22Rv1 (cell line): Measurements from ENCODE around the gene PIGH.

Experiments
- H3K27ac ChIP-seq: fragments of 450-650 bp; 2 replicates; pipeline ENCODE4 v1.5.1; 2017
- CTCF ChIP-seq: fragments of 450-650 bp; IDR thresholded peaks from 2 replicates; pipeline ENCODE4 v1.5.1; 2017; ENCODE audit warnings: mild to moderate bottlenecking
- ZFX ChIP-seq: fragments of 450-650 bp; IDR thresholded peaks from 2 replicates; pipeline ENCODE4 v1.6.1; 2017; ENCODE audit warnings: antibody characterized with exemption, borderline replicate concordance

PIGH gene

DNA sequence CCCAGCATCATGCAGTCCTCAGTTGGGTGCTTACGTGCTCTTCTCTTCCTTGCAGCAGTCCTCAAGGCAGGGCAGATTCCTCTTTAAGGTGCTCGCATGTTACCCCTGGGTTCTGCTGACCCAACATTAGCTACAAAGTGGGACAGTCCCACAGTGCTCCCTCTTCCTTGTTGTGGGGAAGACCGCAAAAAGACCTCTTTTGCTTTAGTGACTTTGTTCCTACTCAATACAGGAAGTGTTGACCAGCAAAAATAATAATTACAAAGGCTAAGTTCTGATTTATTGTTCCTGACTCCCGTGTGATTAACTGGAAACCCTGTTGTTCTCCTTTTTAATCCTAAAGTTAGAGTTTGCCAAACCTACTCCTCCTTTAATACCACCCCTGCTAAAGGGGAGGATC is 13.7 kb downstream of the PIGH start:
- no peak for TF ChIP-seq ZFX
- TF ChIP-seq CTCF, result no peak
- no peak overlapping the region for H3K27ac ChIP-seq

GRCh38 chr14:67584978-67585377 is 15.1 kb downstream of the PIGH start:
- H3K27ac ChIP-seq, result no peak overlapping the region
- TF ChIP-seq ZFX (no peak), CTCF (no peak)

DNA sequence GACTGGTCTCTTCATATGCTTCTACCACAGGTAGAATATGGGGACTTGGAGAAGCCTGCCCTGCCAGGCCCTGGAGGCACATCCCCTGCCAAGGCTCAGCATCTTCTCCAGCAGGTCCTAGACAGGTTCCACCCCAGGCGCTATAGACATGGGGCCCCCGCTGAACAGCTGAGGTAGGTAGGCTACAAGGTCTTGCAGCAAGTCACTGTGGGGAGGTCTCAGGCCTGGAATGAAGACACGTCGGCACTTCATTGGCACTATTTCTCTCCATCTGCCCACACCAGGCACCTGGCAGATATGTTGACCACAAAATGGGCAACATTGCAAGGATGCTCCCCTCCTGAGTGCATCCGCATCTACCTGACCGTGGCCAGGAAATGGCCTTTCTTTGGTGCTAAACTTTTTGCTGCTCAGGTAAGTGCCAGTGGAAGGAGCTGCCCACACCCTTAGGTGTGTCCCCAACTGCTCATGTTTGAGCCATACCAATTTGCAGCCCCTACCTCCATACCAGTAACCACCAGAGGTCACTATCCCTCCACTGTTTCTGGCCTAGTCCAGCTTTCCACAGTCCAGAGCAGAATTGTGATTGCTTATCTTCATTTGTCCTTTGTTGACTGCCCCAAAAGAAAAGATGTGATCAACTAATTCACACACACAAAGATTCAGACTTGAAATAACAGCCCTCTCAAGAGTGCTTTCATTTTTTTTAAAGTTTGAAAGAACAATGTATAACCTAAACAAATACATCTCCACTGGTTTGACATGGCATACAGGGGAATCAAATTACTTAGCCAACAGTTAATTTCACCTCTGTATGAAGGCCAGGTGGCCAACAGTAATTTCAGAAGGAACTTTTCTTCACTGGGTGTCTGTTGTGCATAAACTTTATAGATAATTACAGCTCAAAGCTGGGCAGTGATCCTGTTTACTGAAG is 16.1 kb downstream of the PIGH start:
- TF ChIP-seq CTCF (peak; percentile 83), ZFX (no peak)
- no peak overlapping the region for H3K27ac ChIP-seq

- no peak for TF ChIP-seq CTCF
- no peak overlapping the region for H3K27ac ChIP-seq
Measured at GRCh38 chr14:67582061-67582460, 18.0 kb downstream of the PIGH start.

DNA sequence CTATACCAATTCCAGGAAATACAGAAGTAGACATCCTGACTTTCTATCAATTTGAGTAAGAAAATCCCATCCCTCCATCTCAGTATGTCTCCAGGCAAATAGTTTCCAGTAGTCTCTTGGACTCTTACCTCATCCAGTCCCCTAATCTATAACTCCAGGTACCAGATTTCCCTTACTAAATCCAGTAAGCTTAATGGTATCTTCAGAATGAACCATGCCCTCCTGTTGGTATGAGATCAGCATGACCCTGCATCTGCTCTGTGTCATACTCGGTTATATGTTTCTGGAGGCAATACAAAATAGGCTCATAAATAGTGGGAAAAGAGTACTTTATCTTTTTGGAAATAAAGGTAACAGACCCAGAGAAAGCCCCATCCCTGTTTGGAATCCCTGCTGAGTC is 18.4 kb downstream of the PIGH start:
- TF ChIP-seq CTCF (no peak), ZFX (no peak)
- no peak overlapping the region for H3K27ac ChIP-seq

GRCh38 chr14:67580336-67581171 is 19.5 kb downstream of the PIGH start:
- TF ChIP-seq ZFX (no peak), CTCF (no peak)

GRCh38 chr14:67579636-67580035 is 20.4 kb downstream of the PIGH start:
- no peak overlapping the region for H3K27ac ChIP-seq
- TF ChIP-seq CTCF (no peak), ZFX (no peak)

More at GRCh38 chr14:67580336-67581171, 19.5 kb downstream of the PIGH start:
- H3K27ac ChIP-seq, result no peak overlapping the region
